HepG2 (cell line): ENCODE data around the gene GNAI2. TPM values are rescaled to one million over a fixed set of nuclear protein-coding genes. Genes with fewer than 3 reads are reported as not detected.

ENCODE experiments used
- ATAC-seq: fragments of 200-7000 bp; cut with Tn5 transposase; 3 replicates; pipeline ENCODE4 v1.9.1; 2020; ENCODE audit warnings: mild to moderate bottlenecking, moderate library complexity
- BruUV-seq: library from RNA; stranded (reverse); fragments of 400-500 nt; replicated peaks from 2 replicates; lab custom pipeline; 2021; lab: Mats Ljungman, UMichigan
- CTCF ChIA-PET: fragments of 300-600 bp; formaldehyde crosslinking; extraction: SDS; loops from one replicate; lab custom pipeline; 2021; ENCODE audit warnings: low total read pairs, inconsistent platforms, low intra/inter-chr PET ratio; lab: Yijun Ruan, JAX
- POLR2A ChIA-PET: fragments of 350-600 bp; sonication (Branson Sonifier 250); formaldehyde crosslinking; loops from one replicate; lab custom pipeline; 2020; ENCODE audit warnings: antibody characterized with exemption, inconsistent platforms; lab: Yijun Ruan, JAX
- DNase-seq: peaks from one replicate; pipeline ENCODE4 v3.0.0-alpha.2; 2015; ENCODE audit warnings: low spot score
- FAIRE-seq: peaks from 3 replicates; lab custom pipeline; 2011; peaks lifted over from hg19 to GRCh38; lab: Jason Lieb, UNC
- H2AFZ ChIP-seq: one replicate; pipeline ENCODE4 v1.6.1; 2011; ENCODE audit warnings: low read length, inconsistent platforms
- H3K27ac ChIP-seq: fragments of 300-600 bp; 3 replicates; pipeline ENCODE4 v1.8.0; 2011; ENCODE audit warnings: mixed run types, mild to moderate bottlenecking, mixed read lengths, low read length, inconsistent platforms; ENCODE audit not compliant: insufficient read depth; ENCODE audit errors: extremely low read length
- H3K27me3 ChIP-seq, 2 experiments: fragments of 200-600 bp in 1 of 2; 2 replicates in 1 of 2; 3 replicates in 1 of 2; pipeline versions ENCODE4 v1.6.0 to v1.8.0; 2011; ENCODE audit warnings: low read length in 2 of 2, mild to moderate bottlenecking in 2 of 2, moderate library complexity in 2 of 2, inconsistent platforms in 1 of 2; ENCODE audit not compliant: insufficient read depth in 2 of 2, control insufficient read depth in 1 of 2
- H3K36me3 ChIP-seq, 2 experiments: fragments of 200-600 bp in 1 of 2; replicated peaks in 1 of 2; 2 replicates in 1 of 2; 3 replicates in 1 of 2; pipeline versions ENCODE4 v1.5.1 to v1.8.0; 2011; ENCODE audit warnings: low read length in 2 of 2, inconsistent platforms in 1 of 2; ENCODE audit not compliant: insufficient read depth in 2 of 2, control insufficient read depth in 1 of 2
- H3K4me1 ChIP-seq: 2 replicates; pipeline ENCODE4 v1.5.1; 2012; ENCODE audit warnings: low read length, inconsistent platforms; ENCODE audit not compliant: insufficient read depth
- H3K4me2 ChIP-seq: 2 replicates; pipeline ENCODE4 v1.6.0; 2011; ENCODE audit warnings: low read depth, low read length, inconsistent platforms
- H3K4me3 ChIP-seq, 3 experiments: fragments of 200-600 bp in 1 of 3; sonication (generic), shearing (Covaris generic) in 1 of 3; replicated peaks in 1 of 3; 2 replicates each; pipeline ENCODE4 v1.5.1; 2011 to 2016; ENCODE audit warnings: low read length in 3 of 3, inconsistent platforms in 2 of 3, low read depth in 2 of 3, mild to moderate bottlenecking in 2 of 3, control low read depth in 1 of 3, mixed read lengths in 1 of 3; ENCODE audit not compliant: insufficient read depth in 1 of 3
- H3K79me2 ChIP-seq: one replicate; pipeline ENCODE4 v1.6.1; 2011; ENCODE audit warnings: low read length, inconsistent platforms; ENCODE audit not compliant: insufficient read depth
- H3K9ac ChIP-seq: 2 replicates; pipeline ENCODE4 v1.6.0; 2011; ENCODE audit warnings: mild to moderate bottlenecking, low read depth, low read length, inconsistent platforms; ENCODE audit not compliant: insufficient read depth
- H3K9me3 ChIP-seq: 2 replicates; pipeline ENCODE4 v1.5.1; 2012; ENCODE audit warnings: mild to moderate bottlenecking, low read length
- H4K20me1 ChIP-seq: 2 replicates; pipeline ENCODE4 v1.6.0; 2011; ENCODE audit warnings: inconsistent platforms, mild to moderate bottlenecking, low read length, moderate library complexity; ENCODE audit not compliant: insufficient read depth
- AGO1 ChIP-seq: fragments of 200-400 bp; formaldehyde crosslinking; IDR thresholded peaks from 2 replicates; pipeline ENCODE4 v1.6.1; 2017; ENCODE audit warnings: mild to moderate bottlenecking, low read depth, low read length, moderate library complexity; ENCODE audit not compliant: poor library complexity, severe bottlenecking
- ARID3A ChIP-seq: IDR thresholded peaks from 2 replicates; pipeline ENCODE4 v1.6.1; 2012; ENCODE audit warnings: low read depth, low read length, improper control_type of control experiment
- CHD4 ChIP-seq: fragments of 200-600 bp; sonication (generic); IDR thresholded peaks from 2 replicates; pipeline ENCODE4 v1.7.0; 2017; ENCODE audit warnings: mild to moderate bottlenecking, low read length, borderline replicate concordance
- POLR2AphosphoS5 ChIP-seq: IDR thresholded peaks from 2 replicates; pipeline ENCODE4 v1.6.1; 2012; ENCODE audit warnings: low read depth, low read length
- RAD21 ChIP-seq: fragments of 450-650 bp; formaldehyde crosslinking; IDR thresholded peaks from 2 replicates; pipeline ENCODE4 v1.5.0; 2020; ENCODE audit warnings: mild to moderate bottlenecking
- ZFP41 ChIP-seq: sonication (generic); formaldehyde crosslinking; IDR thresholded peaks from 2 replicates; pipeline ENCODE4 v1.4.0; 2020; ENCODE audit warnings: mild to moderate bottlenecking, missing genetic modification reagents, borderline replicate concordance
- ZFP82 ChIP-seq: sonication (generic); formaldehyde crosslinking; IDR thresholded peaks from 2 replicates; pipeline ENCODE4 v1.5.1; 2020; ENCODE audit warnings: mild to moderate bottlenecking, missing genetic modification reagents, borderline replicate concordance
- ZFP91 ChIP-seq: sonication (generic); formaldehyde crosslinking; IDR thresholded peaks from 2 replicates; pipeline ENCODE4 v1.9.0; 2022; ENCODE audit warnings: missing genetic modification reagents, mild to moderate bottlenecking, borderline replicate concordance
- ZNF501 ChIP-seq: sonication (generic); formaldehyde crosslinking; IDR thresholded peaks from 2 replicates; pipeline ENCODE4 v1.5.1; 2020; ENCODE audit warnings: mild to moderate bottlenecking, moderate library complexity, missing genetic modification reagents
- ZNF564 ChIP-seq: sonication (generic); formaldehyde crosslinking; IDR thresholded peaks from 2 replicates; pipeline ENCODE4 v1.8.1; 2023; ENCODE audit warnings: mild to moderate bottlenecking, missing genetic modification reagents
- ZNF747 ChIP-seq: sonication (generic); formaldehyde crosslinking; IDR thresholded peaks from 2 replicates; pipeline ENCODE4 v1.8.1; 2023; ENCODE audit warnings: missing genetic modification reagents, mild to moderate bottlenecking, borderline replicate concordance
- ZNF792 ChIP-seq: IDR thresholded peaks from 2 replicates; pipeline ENCODE4 v1.6.1; 2016
- WGBS: methylation state at CpG from one replicate; pipeline ENCODE4 v1.1.6; 2017; ENCODE audit warnings: low lambda C conversion rate; 5-methylcytosine and 5-hydroxymethylcytosine counted together
- in situ Hi-C: cut with HindIII; loops from 2 replicates; pipeline ENCODE4 v1.10.0; 2017; ENCODE audit warnings: low pct_unique_long_range_greater_than_20kb; ENCODE audit not compliant: extremely low pct_ligation_motif_present
- intact Hi-C: fragments of 100-400 bp; cut with micrococcal nuclease; formaldehyde crosslinking; loops from one replicate; pipeline ENCODE4 v1.10.0; 2022; ENCODE audit not compliant: unreplicated experiment
- polyA plus RNA-seq, 8 experiments: library from polyadenylated mRNA; depleted of rRNA in 3 of 8; stranded (reverse) in 7 of 8; unstranded in 1 of 8; fragments of >200 nt; fragmentation: Illumina TruSeq in 4 of 8; extraction: Trizol in 4 of 8; gene quantifications; 2 replicates each; pipeline versions ENCODE4 v1.2.1 to v1.2.3, GENCODE V29; 2011 to 2016; ENCODE audit warnings: low read depth in 4 of 8, missing spikeins in 1 of 8, mixed read lengths in 1 of 8; ENCODE audit not compliant: insufficient read depth in 1 of 8
- total RNA-seq, 5 experiments: library from RNA; depleted of rRNA; stranded (reverse); fragments of >200 nt; fragmentation: Illumina TruSeq; extraction: Trizol; gene quantifications; 2 replicates each; pipeline ENCODE4 v1.2.3, GENCODE V29; 2016; ENCODE audit warnings: low read depth in 1 of 5
- TF ChIP-seq, protein P1 (sequence below): sonication (generic); formaldehyde crosslinking; conservative IDR thresholded peaks from 2 replicates; pipeline ENCODE4 v1.4.0; 2020; ENCODE audit warnings: mild to moderate bottlenecking, missing genetic modification reagents, moderate library complexity

GNAI2 gene
- total and polyA plus RNA-seq, 2 of the 13 experiments (the other 11 are each of a cell fraction or from before 2014, with no cell fraction given) = 51.1 to 66.2 TPM

DNA sequence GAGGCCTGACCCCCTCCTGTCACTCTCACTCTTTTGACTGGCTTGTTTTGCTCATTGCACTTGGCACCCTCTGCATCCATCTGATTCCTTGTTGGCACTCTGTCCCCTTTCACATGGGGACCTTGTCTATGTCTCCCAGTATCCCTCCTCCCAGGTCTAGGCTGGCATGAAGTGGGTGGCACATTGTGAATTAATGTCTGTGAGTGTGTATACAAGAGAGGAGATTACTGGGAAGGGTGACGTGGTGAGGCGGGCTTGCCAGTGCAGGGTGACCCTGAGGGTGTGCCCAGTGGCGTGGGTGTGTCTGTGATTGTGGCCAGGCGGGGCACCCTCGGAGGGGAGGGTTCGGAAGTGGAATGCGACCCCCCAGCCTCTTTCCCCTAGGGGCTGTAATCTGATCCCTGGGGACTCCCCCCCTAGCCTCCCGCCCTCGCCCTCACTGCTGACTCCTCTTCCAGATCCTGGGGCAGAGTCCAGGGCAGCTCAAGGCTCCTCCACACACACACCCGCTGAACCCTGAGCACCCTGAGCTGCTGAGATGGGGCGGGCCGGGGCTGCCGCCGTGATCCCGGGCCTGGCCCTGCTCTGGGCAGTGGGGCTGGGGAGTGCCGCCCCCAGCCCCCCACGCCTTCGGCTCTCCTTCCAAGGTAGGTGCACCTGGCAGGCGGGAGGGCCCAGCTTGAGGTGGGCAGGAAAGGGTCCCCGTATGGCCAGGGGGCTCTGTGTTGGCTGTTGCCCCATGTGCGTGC is 32.9 kb downstream of the GNAI2 start, which contains the start of gene SEMA3B:
Gene SEMA3B (plus strand): TSS at position 445 of the 749 bp plus-strand sequence. CDS start 94 bp downstream, at position 539.
- H3K79me2 ChIP-seq = peaks cover 33% of the 10 kb centered on the region
- peak within 1 kb of the TSS; percentile 98 for H3K4me2 ChIP-seq
- peaks cover 0 to 2% of the 10 kb centered on the region in 2 experiments; a peak in 3 of 5 replicates for H3K36me3 ChIP-seq
- peaks cover 88% of the 10 kb centered on the region for H3K4me1 ChIP-seq
- peak within 1 kb of the TSS; percentile 71 to 88 (median 83) for H3K4me3 ChIP-seq
- DNase-seq (peak; percentile 71), ATAC-seq (peak; percentile 11), FAIRE-seq (no peak)
- H2AFZ ChIP-seq = no peak within 1 kb of the TSS
- POLR2A ChIA-PET = interaction anchor here (1.0 to 5.5 kb wide), 12 partner anchors 8 to 73 kb away, joined by 3 to 155 read pairs (median 8); partner anchors contain the start of genes GNAI2, HYAL2, HYAL3 and IFRD2
- intact Hi-C loops (no loop called here), in situ Hi-C loops (no loop called here)
- no peaks in the 10 kb centered on the region for H3K9me3 ChIP-seq
- peak within 1 kb of the TSS; percentile 88 for H3K27ac ChIP-seq
- BruUV-seq = no TSS peak
- H3K27me3 ChIP-seq = no peaks in the 10 kb centered on the region; a peak in 1 of 5 replicates
- WGBS = 3% methylated on average over 6 of the region's 21 CpGs
- CTCF ChIA-PET = no interaction called here
- H3K9ac ChIP-seq = peak within 1 kb of the TSS; percentile 94
- H4K20me1 ChIP-seq = no peaks in the 10 kb centered on the region
- TF ChIP-seq AGO1 (peak; percentile 50), ZFP41 (CRISPR knock-in tag) (no peak), ZFP82 (CRISPR knock-in tag) (no peak), ARID3A (no peak), ZNF792 (CRISPR knock-in tag) (peak; percentile 42), RAD21 (CRISPR knock-in tag) (0 out of 2 replicates have a peak, but pooled peaks have one; percentile 12), POLR2AphosphoS5 (peak; percentile 74), ZNF747 (CRISPR knock-in tag) (peak; percentile 65; the same call in 1 of the 2 replicates), ZNF501 (0 out of 2 replicates have a peak, but pooled peaks have one; percentile 25), ZFP91 (peak; percentile 32), CHD4 (peak; percentile 80; the same call in 1 of the 2 replicates), ZNF564 (CRISPR knock-in tag) (peak; percentile 61; the same call in 1 of the 2 replicates)
- TF ChIP-seq, protein P1, sequence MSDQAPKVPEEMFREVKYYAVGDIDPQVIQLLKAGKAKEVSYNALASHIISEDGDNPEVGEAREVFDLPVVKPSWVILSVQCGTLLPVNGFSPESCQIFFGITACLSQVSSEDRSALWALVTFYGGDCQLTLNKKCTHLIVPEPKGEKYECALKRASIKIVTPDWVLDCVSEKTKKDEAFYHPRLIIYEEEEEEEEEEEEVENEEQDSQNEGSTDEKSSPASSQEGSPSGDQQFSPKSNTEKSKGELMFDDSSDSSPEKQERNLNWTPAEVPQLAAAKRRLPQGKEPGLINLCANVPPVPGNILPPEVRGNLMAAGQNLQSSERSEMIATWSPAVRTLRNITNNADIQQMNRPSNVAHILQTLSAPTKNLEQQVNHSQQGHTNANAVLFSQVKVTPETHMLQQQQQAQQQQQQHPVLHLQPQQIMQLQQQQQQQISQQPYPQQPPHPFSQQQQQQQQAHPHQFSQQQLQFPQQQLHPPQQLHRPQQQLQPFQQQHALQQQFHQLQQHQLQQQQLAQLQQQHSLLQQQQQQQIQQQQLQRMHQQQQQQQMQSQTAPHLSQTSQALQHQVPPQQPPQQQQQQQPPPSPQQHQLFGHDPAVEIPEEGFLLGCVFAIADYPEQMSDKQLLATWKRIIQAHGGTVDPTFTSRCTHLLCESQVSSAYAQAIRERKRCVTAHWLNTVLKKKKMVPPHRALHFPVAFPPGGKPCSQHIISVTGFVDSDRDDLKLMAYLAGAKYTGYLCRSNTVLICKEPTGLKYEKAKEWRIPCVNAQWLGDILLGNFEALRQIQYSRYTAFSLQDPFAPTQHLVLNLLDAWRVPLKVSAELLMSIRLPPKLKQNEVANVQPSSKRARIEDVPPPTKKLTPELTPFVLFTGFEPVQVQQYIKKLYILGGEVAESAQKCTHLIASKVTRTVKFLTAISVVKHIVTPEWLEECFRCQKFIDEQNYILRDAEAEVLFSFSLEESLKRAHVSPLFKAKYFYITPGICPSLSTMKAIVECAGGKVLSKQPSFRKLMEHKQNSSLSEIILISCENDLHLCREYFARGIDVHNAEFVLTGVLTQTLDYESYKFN (CRISPR knock-in tag) = peak; percentile 78
